Stomach (tissue), 9 donors: ENCODE measurements around the gene TRMU. TPM values are rescaled to one million over a fixed set of nuclear protein-coding genes. Genes with fewer than 3 reads are reported as not detected.

Source experiments
- DNase-seq, 2 donors: peaks; one replicate each; pipeline versions ENCODE4 v3.0.0 to v3.0.0-alpha.2; 2013 to 2019
- H3K27ac ChIP-seq, 5 donors: fragments of 200-600 bp in 4 of 5; sonication (generic) in 4 of 5; one replicate each; pipeline ENCODE4 v1.5.1; 2013 to 2019; ENCODE audit warnings: mild to moderate bottlenecking in 1 of 5, moderate library complexity in 1 of 5
- H3K27me3 ChIP-seq, 3 donors: fragments of 200-600 bp; sonication (generic); one replicate each; pipeline ENCODE4 v1.5.1; 2017 to 2019; ENCODE audit warnings: mixed run types in 1 of 3
- H3K36me3 ChIP-seq, 4 donors: fragments of 200-600 bp; sonication (generic); 1 replicate in 3 of 4; 2 replicates in 1 of 4; pipeline ENCODE4 v1.5.1; 2016 to 2019
- H3K4me1 ChIP-seq, 4 donors: fragments of 200-600 bp; sonication (generic); one replicate each; pipeline ENCODE4 v1.5.1; 2016 to 2019
- H3K4me3 ChIP-seq, 4 donors: fragments of 200-600 bp; sonication (generic) in 3 of 4; one replicate each; pipeline ENCODE4 v1.5.1; 2016 to 2019; ENCODE audit warnings: mild to moderate bottlenecking in 1 of 4
- H3K9me3 ChIP-seq, 4 donors: fragments of 200-600 bp; sonication (generic); one replicate each; pipeline ENCODE4 v1.5.1; 2016 to 2019
- EP300 ChIP-seq: sonication (generic); formaldehyde crosslinking; IDR thresholded peaks from one replicate; pipeline ENCODE4 v1.6.1; 2017; ENCODE audit warnings: antibody characterized with exemption
- POLR2A ChIP-seq, 4 donors: fragments of 450-650 bp; IDR thresholded peaks; one replicate each; pipeline ENCODE4 v1.6.1; 2016; ENCODE audit warnings: antibody characterized with exemption in 4 of 4, control low read depth in 2 of 4, mild to moderate bottlenecking in 1 of 4, moderate library complexity in 1 of 4
- POLR2AphosphoS5 ChIP-seq, 3 donors: sonication (generic); formaldehyde crosslinking; IDR thresholded peaks; one replicate each; pipeline ENCODE4 v1.6.1; 2016; ENCODE audit warnings: antibody characterized with exemption in 3 of 3
- WGBS, 5 donors: extraction: QIAGEN DNeasy Blood & Tissue Kit in 3 of 5; methylation state at CpG; one replicate each; pipeline versions ENCODE4 v1.1.5 to v1.1.7; 2013 to 2018; 5-methylcytosine and 5-hydroxymethylcytosine counted together
- intact Hi-C: fragments of 100-400 bp; cut with DNase I; formaldehyde crosslinking; loops from one replicate; pipeline ENCODE4 v1.15.1; 2023; ENCODE audit warnings: low total_unique reads
- polyA plus RNA-seq, 3 donors: library from polyadenylated mRNA; stranded (reverse); fragments of 200-250 nt; gene quantifications; one replicate each; pipeline ENCODE4 v1.2.3, GENCODE V29; 2013
- total RNA-seq, 5 donors: library from RNA; depleted of rRNA; stranded (reverse); fragments of >200 nt; gene quantifications; one replicate each; pipeline versions ENCODE4 v1.1.0 to v1.2.3, GENCODE V29; 2014 to 2016
- TF ChIP-seq, protein P1 (sequence below), 7 experiments: fragments of 450-650 bp in 4 of 7; fragments of 200-600 bp in 3 of 7; sonication (generic) in 3 of 7; IDR thresholded peaks; one replicate each; pipeline ENCODE4 v1.5.1; 2016 to 2019; ENCODE audit warnings: antibody characterized with exemption in 7 of 7, control low read depth in 2 of 7, mild to moderate bottlenecking in 1 of 7
- donor health status: healthy with polysubstance abuse.
- donor health status: Bipolar disorder and iron deficiency.
- donor health status: healthy.

The TRMU gene
- total and polyA plus RNA-seq, 8 donors: 23.8 to 114 (median 57.4) TPM

DNA sequence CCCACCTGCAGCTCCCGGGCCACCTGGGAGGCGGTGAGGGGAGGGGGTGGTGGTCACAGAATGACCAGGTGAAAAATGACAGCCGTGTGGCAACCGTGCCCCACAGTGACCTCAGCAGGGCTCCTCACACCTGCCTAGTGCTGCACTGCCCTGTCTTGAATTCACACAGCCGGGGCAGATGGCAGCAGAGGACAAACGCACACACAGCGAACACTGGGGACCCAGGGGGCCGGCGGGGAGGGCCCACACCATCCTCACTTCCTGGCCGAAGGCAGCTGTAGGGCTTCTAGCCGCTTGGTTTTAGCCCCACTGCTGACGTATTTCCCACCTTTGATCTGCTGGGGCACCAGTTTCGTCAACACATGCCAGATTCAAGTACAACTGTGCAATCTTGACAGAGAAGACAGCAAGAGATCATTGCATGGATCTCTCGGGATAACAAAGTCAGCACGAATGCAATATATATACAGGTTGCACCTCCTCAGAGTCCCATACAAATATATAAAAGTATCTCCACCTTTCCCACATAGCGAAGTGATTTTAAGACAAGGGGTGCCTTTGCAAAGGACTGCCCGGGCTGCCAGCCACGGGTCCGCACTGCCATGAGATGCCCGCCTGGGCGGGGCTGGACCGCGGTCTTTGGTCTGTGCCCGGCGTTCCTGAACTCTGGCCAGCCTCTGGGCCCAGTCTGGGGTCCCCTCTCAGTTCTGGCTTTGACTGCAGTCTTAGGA is 26.9 kb downstream of the TRMU start:
- WGBS, 5 donors: 58 to 71% (median 62%) methylated on average over 15 to 25 of the region's 25 CpGs
- intact Hi-C loops: no loop called here
- Histone ChIP-seq H3K4me1 (peaks cover 0 to 2% (median 1%) of the 10 kb centered on the region in 4 donors), H3K27ac (no peak overlapping the region), H3K27me3 (peaks cover 0 to 36% (median 0%) of the 10 kb centered on the region in 3 donors), H3K4me3 (no peak overlapping the region), H3K9me3 (no peaks in the 10 kb centered on the region), H3K36me3 (peaks cover 0 to 63% (median 44%) of the 10 kb centered on the region in 4 donors)
- DNase-seq: no peak
- no peak for TF ChIP-seq POLR2AphosphoS5 (IDR thresholded peaks at IDR 0.05)
- no peak for TF ChIP-seq POLR2A (IDR thresholded peaks at IDR 0.05)
- TF ChIP-seq, protein P1, sequence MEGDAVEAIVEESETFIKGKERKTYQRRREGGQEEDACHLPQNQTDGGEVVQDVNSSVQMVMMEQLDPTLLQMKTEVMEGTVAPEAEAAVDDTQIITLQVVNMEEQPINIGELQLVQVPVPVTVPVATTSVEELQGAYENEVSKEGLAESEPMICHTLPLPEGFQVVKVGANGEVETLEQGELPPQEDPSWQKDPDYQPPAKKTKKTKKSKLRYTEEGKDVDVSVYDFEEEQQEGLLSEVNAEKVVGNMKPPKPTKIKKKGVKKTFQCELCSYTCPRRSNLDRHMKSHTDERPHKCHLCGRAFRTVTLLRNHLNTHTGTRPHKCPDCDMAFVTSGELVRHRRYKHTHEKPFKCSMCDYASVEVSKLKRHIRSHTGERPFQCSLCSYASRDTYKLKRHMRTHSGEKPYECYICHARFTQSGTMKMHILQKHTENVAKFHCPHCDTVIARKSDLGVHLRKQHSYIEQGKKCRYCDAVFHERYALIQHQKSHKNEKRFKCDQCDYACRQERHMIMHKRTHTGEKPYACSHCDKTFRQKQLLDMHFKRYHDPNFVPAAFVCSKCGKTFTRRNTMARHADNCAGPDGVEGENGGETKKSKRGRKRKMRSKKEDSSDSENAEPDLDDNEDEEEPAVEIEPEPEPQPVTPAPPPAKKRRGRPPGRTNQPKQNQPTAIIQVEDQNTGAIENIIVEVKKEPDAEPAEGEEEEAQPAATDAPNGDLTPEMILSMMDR (IDR thresholded peaks at IDR 0.05): no peak
- no peak for TF ChIP-seq EP300

DNA sequence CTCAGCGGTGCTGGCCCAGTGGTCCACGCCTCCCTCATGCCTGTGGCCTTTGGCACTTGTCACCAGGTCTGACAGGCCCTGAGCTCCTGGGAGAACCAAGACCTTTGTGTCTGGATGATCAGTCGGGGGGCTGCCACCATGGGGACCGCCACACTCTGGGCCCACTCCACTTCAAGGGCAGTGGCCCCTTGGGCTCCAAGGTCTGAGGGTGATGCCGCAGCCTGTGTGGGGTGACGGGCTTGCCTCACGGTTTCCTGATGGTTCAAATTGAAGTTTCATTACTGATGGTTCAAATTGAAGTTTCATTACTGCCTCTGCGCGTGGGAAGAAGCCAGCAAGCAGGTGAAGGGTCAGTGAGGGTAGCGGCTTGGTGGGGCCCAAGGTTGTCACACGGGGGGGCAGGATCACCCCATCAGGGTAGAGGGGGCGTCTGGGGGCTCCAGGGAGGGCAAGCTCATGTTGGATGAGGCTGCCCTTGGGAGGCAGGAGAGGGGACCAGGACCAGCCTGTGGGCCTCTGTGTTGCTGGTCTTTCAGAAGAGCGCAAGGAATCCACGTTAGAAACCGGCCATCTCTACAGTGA is 27.5 kb downstream of the TRMU start:
- intact Hi-C loops: no loop called here
- H3K27ac ChIP-seq: no peak overlapping the region
- DNase-seq: no peak
- H3K9me3 ChIP-seq: no peaks in the 10 kb centered on the region
- 84 to 92% (median 88%) methylated on average over 11 to 15 of the region's 15 CpGs for WGBS, 5 donors
- peaks cover 0 to 57% (median 37%) of the 10 kb centered on the region in 4 donors for H3K36me3 ChIP-seq
- no peak overlapping the region for H3K4me3 ChIP-seq
- no peak for TF ChIP-seq POLR2A (IDR thresholded peaks at IDR 0.05)
- no peak for TF ChIP-seq POLR2AphosphoS5 (IDR thresholded peaks at IDR 0.05)
- TF ChIP-seq EP300: no peak
- TF ChIP-seq, protein P1 (IDR thresholded peaks at IDR 0.05): no peak
- peaks cover 0 to 42% (median 0%) of the 10 kb centered on the region in 3 donors for H3K27me3 ChIP-seq
- peaks cover 0 to 8% (median 7%) of the 10 kb centered on the region in 4 donors for H3K4me1 ChIP-seq

DNA sequence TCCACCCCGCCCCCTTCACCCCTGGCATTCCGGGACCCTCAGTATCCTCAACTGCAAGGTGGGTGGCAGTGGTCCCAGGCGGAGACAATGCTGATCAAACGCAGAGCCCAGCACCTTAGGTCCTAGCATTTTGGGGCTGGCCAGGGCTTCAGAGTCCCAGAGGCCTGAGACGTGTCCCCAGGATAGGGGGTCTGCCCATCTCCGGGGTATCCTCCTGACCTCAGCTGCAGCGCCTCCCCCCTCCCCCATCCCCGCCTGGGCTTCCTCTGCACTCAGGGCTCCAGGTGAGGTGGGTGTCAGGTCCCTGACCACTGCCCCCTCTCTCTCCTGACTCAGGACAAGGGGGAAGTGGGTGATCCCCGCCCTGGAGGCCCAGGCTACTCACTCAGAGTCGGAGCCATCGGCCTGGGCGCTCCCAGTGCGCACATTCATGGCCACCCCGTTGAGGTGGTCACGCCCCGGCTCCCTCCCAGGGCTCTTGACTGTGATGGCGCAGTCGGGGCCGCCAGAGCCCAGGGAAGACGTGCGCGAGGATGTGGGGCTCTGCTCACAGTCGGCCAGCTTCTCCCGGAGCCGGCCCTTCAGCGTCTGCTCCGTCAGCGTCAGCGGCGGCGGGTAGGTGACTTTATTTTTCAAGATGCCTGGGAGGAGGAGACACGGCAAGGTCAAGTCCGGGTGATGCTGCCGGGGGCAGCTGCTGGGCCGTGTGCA is 28.3 kb downstream of the TRMU start:
- Histone ChIP-seq H3K9me3 (no peaks in the 10 kb centered on the region), H3K27ac (no peak overlapping the region), H3K4me3 (no peak overlapping the region), H3K4me1 (peaks cover 0 to 9% (median 7%) of the 10 kb centered on the region in 4 donors), H3K27me3 (peaks cover 0 to 45% (median 0%) of the 10 kb centered on the region in 3 donors), H3K36me3 (peaks cover 0 to 50% (median 30%) of the 10 kb centered on the region in 4 donors)
- DNase-seq: no peak
- no peak for TF ChIP-seq POLR2AphosphoS5 (IDR thresholded peaks at IDR 0.05)
- TF ChIP-seq EP300: no peak
- no peak for TF ChIP-seq POLR2A (IDR thresholded peaks at IDR 0.05)
- TF ChIP-seq, protein P1 (IDR thresholded peaks at IDR 0.05): no peak
- WGBS, 5 donors: 85 to 91% (median 90%) methylated on average over 20 to 35 of the region's 35 CpGs
- intact Hi-C loops: no loop called here
